Measurements from ENCODE around the gene TPK1. TPM values are rescaled to one million over a fixed set of nuclear protein-coding genes. Genes with fewer than 3 reads are reported as not detected.

Gene TPK1
- total and polyA plus RNA-seq, 2 of the 13 experiments (the other 11 are each of a cell fraction or from before 2014, with no cell fraction given): 1.0 to 1.2 TPM

DNA sequence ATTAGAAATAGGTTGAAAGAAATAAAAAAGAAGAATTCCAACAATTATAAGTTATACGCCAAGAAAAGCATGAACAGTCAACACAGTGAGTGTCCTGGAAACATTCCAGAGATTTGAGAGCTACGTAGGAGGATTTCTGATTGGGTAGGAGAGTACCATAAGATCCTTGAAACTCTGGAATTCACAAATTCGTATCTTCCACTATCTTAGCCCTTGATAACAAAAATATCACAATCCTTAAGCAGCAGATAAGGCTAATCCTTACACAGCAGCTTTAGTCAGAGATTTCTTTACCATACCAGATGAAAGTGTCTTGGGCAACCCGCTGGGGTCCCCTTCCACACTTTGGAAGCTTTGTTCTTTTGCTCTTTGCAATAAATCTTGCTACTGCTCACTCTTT lies 8.2 kb downstream of the TPK1 start:
- Histone ChIP-seq H3K9ac (ENCODE audit: insufficient read depth, low read depth, low read length) (no peak overlapping the region), H3K27ac (ENCODE audit: extremely low read length, insufficient read depth, low read length) (no peak overlapping the region), H3K4me1 (ENCODE audit: insufficient read depth, low read length) (no peaks in the 10 kb centered on the region), H3K4me3 (replicated peaks in 1 of 3; ENCODE audit: insufficient read depth in 1 of 3, low read depth in 2 of 3, low read length in 3 of 3) (no peak overlapping the region), H3K9me3 (ENCODE audit: low read length) (no peaks in the 10 kb centered on the region), H3K79me2 (ENCODE audit: insufficient read depth, low read length) (no peaks in the 10 kb centered on the region), H3K4me2 (ENCODE audit: low read depth, low read length) (no peak overlapping the region), H3K27me3 (ENCODE audit: control insufficient read depth in 1 of 2, insufficient read depth in 2 of 2, low read length in 2 of 2) (no peaks in the 10 kb centered on the region), H3K36me3 (replicated peaks in 1 of 2; ENCODE audit: control insufficient read depth in 1 of 2, insufficient read depth in 2 of 2, low read length in 2 of 2) (no peaks in the 10 kb centered on the region), H2AFZ (ENCODE audit: low read length) (no peak overlapping the region), H4K20me1 (ENCODE audit: insufficient read depth, low read length) (no peaks in the 10 kb centered on the region)
- ChIA-PET POLR2A (no interaction called here), CTCF (ENCODE audit: low intra/inter-chr PET ratio, low total read pairs) (no interaction called here)
- FAIRE-seq (no peak), ATAC-seq (no peak), DNase-seq (ENCODE audit: low spot score) (no peak)
- 31% methylated on average over 4 of the region's 4 CpGs for WGBS (ENCODE audit: low lambda C conversion rate)
- intact Hi-C loops (cut with micrococcal nuclease; ENCODE audit: unreplicated experiment) (no loop called here), in situ Hi-C loops (cut with HindIII; ENCODE audit: extremely low pct_ligation_motif_present, low pct_unique_long_range_greater_than_20kb) (no loop called here)
- no TSS peak for BruUV-seq (replicated peaks)
- TF ChIP-seq ZMAT3 (CRISPR knock-in tag; conservative IDR thresholded peaks at IDR 0.05) (no peak), CBX2 (IDR thresholded peaks at IDR 0.05; ENCODE audit: low read depth, low read length) (no peak), CBX2 (CRISPR knock-in tag; IDR thresholded peaks at IDR 0.05; ENCODE audit: low read depth) (no peak), ZNF34 (CRISPR knock-in tag; IDR thresholded peaks at IDR 0.05; ENCODE audit: borderline replicate concordance) (no peak), ZNF562 (CRISPR knock-in tag; IDR thresholded peaks at IDR 0.05; ENCODE audit: borderline replicate concordance) (no peak), POGZ (CRISPR knock-in tag; IDR thresholded peaks at IDR 0.05) (no peak), ZNF160 (CRISPR knock-in tag; IDR thresholded peaks at IDR 0.05) (no peak), ZNF883 (CRISPR knock-in tag; IDR thresholded peaks at IDR 0.05; ENCODE audit: not compliant biosample characterization) (no peak), SNAPC2 (CRISPR knock-in tag; IDR thresholded peaks at IDR 0.05) (no peak)
- TF ChIP-seq, protein P1, sequence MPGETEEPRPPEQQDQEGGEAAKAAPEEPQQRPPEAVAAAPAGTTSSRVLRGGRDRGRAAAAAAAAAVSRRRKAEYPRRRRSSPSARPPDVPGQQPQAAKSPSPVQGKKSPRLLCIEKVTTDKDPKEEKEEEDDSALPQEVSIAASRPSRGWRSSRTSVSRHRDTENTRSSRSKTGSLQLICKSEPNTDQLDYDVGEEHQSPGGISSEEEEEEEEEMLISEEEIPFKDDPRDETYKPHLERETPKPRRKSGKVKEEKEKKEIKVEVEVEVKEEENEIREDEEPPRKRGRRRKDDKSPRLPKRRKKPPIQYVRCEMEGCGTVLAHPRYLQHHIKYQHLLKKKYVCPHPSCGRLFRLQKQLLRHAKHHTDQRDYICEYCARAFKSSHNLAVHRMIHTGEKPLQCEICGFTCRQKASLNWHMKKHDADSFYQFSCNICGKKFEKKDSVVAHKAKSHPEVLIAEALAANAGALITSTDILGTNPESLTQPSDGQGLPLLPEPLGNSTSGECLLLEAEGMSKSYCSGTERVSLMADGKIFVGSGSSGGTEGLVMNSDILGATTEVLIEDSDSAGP (CRISPR knock-in tag; IDR thresholded peaks at IDR 0.05; ENCODE audit: borderline replicate concordance): no peak
- TF ChIP-seq, protein P2, sequence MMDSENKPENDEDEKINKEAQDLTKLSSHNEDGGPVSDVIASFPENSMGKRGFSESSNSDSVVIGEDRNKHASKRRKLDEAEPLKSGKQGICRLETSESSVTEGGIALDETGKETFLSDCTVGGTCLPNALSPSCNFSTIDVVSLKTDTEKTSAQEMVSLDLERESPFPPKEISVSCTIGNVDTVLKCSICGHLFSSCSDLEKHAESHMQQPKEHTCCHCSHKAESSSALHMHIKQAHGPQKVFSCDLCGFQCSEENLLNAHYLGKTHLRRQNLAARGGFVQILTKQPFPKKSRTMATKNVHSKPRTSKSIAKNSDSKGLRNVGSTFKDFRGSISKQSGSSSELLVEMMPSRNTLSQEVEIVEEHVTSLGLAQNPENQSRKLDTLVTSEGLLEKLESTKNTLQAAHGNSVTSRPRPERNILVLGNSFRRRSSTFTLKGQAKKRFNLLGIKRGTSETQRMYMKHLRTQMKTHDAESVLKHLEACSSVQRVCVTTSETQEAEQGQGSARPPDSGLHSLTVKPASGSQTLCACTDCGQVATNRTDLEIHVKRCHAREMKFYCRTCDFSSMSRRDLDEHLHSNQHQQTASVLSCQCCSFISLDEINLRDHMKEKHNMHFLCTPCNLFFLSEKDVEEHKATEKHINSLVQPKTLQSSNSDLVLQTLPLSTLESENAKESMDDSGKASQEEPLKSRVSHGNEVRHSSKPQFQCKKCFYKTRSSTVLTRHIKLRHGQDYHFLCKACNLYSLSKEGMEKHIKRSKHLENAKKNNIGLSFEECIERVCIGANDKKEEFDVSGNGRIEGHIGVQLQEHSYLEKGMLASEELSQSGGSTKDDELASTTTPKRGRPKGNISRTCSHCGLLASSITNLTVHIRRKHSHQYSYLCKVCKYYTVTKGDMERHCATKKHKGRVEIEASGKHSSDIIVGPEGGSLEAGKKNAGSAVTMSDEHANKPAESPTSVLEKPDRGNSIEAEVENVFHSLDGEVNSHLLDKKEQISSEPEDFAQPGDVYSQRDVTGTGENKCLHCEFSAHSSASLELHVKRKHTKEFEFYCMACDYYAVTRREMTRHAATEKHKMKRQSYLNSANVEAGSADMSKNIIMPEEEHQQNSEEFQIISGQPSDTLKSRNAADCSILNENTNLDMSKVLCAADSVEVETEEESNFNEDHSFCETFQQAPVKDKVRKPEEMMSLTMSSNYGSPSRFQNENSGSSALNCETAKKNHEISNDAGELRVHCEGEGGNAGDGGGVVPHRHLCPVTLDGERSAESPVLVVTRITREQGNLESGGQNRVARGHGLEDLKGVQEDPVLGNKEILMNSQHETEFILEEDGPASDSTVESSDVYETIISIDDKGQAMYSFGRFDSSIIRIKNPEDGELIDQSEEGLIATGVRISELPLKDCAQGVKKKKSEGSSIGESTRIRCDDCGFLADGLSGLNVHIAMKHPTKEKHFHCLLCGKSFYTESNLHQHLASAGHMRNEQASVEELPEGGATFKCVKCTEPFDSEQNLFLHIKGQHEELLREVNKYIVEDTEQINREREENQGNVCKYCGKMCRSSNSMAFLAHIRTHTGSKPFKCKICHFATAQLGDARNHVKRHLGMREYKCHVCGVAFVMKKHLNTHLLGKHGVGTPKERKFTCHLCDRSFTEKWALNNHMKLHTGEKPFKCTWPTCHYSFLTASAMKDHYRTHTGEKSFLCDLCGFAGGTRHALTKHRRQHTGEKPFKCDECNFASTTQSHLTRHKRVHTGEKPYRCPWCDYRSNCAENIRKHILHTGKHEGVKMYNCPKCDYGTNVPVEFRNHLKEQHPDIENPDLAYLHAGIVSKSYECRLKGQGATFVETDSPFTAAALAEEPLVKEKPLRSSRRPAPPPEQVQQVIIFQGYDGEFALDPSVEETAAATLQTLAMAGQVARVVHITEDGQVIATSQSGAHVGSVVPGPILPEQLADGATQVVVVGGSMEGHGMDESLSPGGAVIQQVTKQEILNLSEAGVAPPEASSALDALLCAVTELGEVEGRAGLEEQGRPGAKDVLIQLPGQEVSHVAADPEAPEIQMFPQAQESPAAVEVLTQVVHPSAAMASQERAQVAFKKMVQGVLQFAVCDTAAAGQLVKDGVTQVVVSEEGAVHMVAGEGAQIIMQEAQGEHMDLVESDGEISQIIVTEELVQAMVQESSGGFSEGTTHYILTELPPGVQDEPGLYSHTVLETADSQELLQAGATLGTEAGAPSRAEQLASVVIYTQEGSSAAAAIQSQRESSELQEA (CRISPR knock-in tag; IDR thresholded peaks at IDR 0.05; ENCODE audit: not compliant biosample characterization): no peak
- TF ChIP-seq, protein P3, sequence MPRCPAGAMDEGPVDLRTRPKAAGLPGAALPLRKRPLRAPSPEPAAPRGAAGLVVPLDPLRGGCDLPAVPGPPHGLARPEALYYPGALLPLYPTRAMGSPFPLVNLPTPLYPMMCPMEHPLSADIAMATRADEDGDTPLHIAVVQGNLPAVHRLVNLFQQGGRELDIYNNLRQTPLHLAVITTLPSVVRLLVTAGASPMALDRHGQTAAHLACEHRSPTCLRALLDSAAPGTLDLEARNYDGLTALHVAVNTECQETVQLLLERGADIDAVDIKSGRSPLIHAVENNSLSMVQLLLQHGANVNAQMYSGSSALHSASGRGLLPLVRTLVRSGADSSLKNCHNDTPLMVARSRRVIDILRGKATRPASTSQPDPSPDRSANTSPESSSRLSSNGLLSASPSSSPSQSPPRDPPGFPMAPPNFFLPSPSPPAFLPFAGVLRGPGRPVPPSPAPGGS (CRISPR knock-in tag; IDR thresholded peaks at IDR 0.05): no peak

Data from HepG2 (cell line).